ENCODE results near the gene STPG2. TPM values are rescaled to one million over a fixed set of nuclear protein-coding genes. Genes with fewer than 3 reads are reported as not detected.
"Not testable (repeated sequence)": the region's sequence is repeated elsewhere in the genome, so short reads cannot be mapped to it uniquely, and the experiment has no call there.

STPG2 gene
- total RNA-seq, 2 donors from 2014 or later: 0.77 to 1.1 TPM

DNA sequence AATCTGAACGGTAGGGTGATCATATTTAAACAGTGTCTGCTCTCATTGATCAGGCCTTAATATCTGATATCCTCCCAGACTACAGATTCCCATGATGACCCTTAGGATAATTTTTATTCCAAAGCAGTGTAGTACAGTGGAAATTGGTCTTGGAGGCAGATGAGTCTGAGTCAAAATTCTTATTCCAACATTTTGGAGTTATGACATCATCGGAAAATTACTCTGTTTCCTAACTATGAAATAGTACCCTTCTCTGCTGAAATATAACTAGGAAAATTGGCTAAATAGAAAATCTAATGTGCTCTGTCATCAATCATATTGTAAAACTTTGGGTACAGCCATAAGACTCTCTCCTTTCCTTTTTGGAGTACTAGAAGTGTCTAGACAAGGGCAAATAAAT lies 583.3 kb downstream of the STPG2 start:
- TF ChIP-seq, protein P1, sequence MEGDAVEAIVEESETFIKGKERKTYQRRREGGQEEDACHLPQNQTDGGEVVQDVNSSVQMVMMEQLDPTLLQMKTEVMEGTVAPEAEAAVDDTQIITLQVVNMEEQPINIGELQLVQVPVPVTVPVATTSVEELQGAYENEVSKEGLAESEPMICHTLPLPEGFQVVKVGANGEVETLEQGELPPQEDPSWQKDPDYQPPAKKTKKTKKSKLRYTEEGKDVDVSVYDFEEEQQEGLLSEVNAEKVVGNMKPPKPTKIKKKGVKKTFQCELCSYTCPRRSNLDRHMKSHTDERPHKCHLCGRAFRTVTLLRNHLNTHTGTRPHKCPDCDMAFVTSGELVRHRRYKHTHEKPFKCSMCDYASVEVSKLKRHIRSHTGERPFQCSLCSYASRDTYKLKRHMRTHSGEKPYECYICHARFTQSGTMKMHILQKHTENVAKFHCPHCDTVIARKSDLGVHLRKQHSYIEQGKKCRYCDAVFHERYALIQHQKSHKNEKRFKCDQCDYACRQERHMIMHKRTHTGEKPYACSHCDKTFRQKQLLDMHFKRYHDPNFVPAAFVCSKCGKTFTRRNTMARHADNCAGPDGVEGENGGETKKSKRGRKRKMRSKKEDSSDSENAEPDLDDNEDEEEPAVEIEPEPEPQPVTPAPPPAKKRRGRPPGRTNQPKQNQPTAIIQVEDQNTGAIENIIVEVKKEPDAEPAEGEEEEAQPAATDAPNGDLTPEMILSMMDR (IDR thresholded peaks at IDR 0.05): no peak
- TF ChIP-seq POLR2AphosphoS5 (IDR thresholded peaks at IDR 0.05): no peak
- no peak for TF ChIP-seq POLR2A (IDR thresholded peaks at IDR 0.05)
- WGBS: 91% methylated on average over 2 of the region's 2 CpGs
- intact Hi-C loops (cut with DNase I): no loop called here

DNA sequence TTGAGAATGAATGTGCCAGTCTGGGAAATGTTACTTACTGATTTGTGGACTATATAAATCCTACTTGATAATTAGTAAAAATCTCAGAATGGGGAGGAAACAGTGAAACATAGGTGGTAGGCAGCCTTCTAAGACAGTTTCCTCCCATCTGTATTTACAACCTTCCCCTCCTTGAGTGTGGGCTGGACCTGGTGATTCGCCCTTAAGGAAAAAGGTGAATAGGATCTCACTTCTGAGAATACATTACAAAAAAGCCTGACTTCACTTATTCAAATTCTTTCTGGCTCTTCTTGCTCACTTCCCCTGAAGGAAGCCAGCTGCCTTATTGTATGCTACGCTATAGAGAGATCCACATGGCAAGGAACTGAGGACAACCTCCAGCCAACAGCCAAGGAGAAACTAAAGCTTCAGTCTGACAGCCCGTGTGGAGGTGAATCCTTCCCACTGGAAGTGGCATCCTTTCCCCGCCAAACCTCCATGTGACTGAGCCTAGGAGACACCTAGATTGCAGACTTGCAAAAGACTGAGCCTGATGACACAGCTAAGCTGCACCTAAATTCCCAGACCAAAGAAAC lies 585.0 kb downstream of the STPG2 start:
- no peaks in the 10 kb centered on the region for H3K9me3 ChIP-seq
- no peak overlapping the region for H3K27ac ChIP-seq
- DNase-seq (ENCODE audit: low spot score): no peak
- H3K4me3 ChIP-seq: no peak overlapping the region
- TF ChIP-seq, protein P1 (IDR thresholded peaks at IDR 0.05): no peak
- TF ChIP-seq POLR2AphosphoS5 (IDR thresholded peaks at IDR 0.05) (no peak), POLR2A (IDR thresholded peaks at IDR 0.05) (no peak)
- WGBS: 80% methylated on average over 4 of the region's 4 CpGs
- intact Hi-C loops (cut with DNase I): no loop called here
- no peaks in the 10 kb centered on the region for H3K36me3 ChIP-seq
- no peaks in the 10 kb centered on the region for H3K27me3 ChIP-seq (replicated peaks; ENCODE audit: insufficient read depth)
- H3K4me1 ChIP-seq (replicated peaks): no peaks in the 10 kb centered on the region

More for the DNA sequence above, 583.3 kb downstream of the STPG2 start:
- no peak for DNase-seq (ENCODE audit: low spot score)
- no peak overlapping the region for H3K4me3 ChIP-seq
- H3K9me3 ChIP-seq: no peaks in the 10 kb centered on the region
- no peaks in the 10 kb centered on the region for H3K4me1 ChIP-seq (replicated peaks)
- no peak overlapping the region for H3K27ac ChIP-seq
- no peaks in the 10 kb centered on the region for H3K27me3 ChIP-seq (replicated peaks; ENCODE audit: insufficient read depth)
- H3K36me3 ChIP-seq: no peaks in the 10 kb centered on the region

DNA sequence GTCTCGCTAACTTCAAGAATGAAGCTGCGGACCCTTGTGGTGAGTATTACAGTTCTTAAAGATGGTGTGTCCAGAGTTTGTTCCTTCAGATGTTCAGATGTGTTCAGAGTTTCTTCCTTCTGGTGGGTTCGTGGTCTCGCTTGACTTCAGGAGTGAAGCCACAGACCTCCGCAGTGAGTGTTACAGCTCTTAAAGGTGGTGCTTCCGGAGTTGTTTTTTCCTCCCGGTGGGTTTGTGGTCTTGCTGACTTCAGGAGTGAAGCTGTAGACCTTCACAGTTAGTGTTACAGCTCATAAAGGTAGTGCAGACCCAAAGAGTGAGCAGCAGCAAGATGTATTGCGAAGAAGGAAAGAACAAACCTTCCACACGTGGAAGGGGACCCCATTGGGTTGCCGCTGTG lies 592.6 kb downstream of the STPG2 start:
- H3K27ac ChIP-seq; intact Hi-C loops (cut with DNase I); H3K27me3 ChIP-seq (replicated peaks; ENCODE audit: insufficient read depth); H3K36me3 ChIP-seq; H3K9me3 ChIP-seq; DNase-seq (ENCODE audit: low spot score); H3K4me1 ChIP-seq (replicated peaks); H3K4me3 ChIP-seq: not testable (repeated sequence)
- WGBS: 92% methylated on average over 10 of the region's 10 CpGs

DNA sequence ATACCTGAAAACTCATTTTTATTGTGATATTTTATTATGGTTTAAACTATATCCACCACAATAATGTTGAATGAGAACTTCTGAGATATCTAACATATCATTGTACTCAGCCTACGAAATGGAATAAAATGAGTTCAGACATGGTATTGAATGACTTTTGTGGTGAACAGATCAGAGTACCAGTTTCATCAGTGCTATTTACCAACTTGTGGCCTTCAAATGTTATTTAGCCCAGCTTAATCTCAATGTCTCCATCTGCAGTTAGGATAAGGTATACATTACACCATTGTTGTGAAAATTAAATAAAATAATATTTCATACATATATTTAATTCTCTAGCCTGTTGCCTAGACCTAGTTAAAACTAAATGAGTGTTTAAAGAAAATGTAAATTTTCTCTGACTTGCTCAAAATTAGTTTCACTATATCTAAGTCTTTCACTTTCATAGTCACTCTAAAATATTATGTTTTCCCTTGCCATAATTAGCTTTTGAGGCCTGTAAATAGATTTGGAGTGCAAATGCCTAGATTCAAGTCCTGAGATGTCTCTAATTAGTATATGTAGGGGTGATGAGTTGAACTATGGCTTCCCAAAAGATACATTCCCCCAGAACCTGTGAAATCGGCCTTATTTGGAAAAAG lies 594.2 kb downstream of the STPG2 start:
- no peaks in the 10 kb centered on the region for H3K36me3 ChIP-seq
- no peaks in the 10 kb centered on the region for H3K27me3 ChIP-seq (replicated peaks; ENCODE audit: insufficient read depth)
- intact Hi-C loops (cut with DNase I): no loop called here
- TF ChIP-seq, protein P1 (IDR thresholded peaks at IDR 0.05): no peak
- TF ChIP-seq POLR2A (IDR thresholded peaks at IDR 0.05): no peak
- no peak for TF ChIP-seq POLR2AphosphoS5 (IDR thresholded peaks at IDR 0.05)
- H3K9me3 ChIP-seq: no peaks in the 10 kb centered on the region
- 95% methylated on average over 2 of the region's 2 CpGs for WGBS
- no peak overlapping the region for H3K27ac ChIP-seq
- DNase-seq (ENCODE audit: low spot score): no peak
- no peak overlapping the region for H3K4me3 ChIP-seq
- no peaks in the 10 kb centered on the region for H3K4me1 ChIP-seq (replicated peaks)

DNA sequence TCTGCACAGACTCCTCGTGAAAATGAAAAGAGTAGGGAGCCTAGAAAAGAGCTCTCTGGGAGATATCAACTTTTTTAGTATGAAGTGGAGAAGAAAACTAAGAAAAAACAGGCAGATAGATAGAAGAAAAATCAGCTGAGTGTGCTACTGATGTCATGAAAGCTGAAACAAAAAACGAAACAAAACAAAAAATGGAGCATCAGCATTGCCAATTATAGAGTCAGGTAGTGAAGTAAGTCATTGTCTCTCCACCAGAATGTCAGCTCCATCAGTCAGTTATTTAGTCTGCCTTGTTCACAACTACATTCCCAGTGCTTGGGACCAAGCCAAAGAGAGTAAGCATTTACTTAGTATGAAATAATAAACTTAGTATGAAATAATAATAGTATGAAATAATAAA lies 595.1 kb downstream of the STPG2 start:
- H3K9me3 ChIP-seq: no peaks in the 10 kb centered on the region
- intact Hi-C loops (cut with DNase I): no loop called here
- TF ChIP-seq, protein P1 (IDR thresholded peaks at IDR 0.05): no peak
- TF ChIP-seq POLR2AphosphoS5 (IDR thresholded peaks at IDR 0.05): no peak
- no peak for TF ChIP-seq POLR2A (IDR thresholded peaks at IDR 0.05)
- 71% methylated on average over 2 of the region's 2 CpGs for WGBS
- H3K4me1 ChIP-seq (replicated peaks): no peaks in the 10 kb centered on the region
- no peak overlapping the region for H3K4me3 ChIP-seq
- H3K36me3 ChIP-seq: no peaks in the 10 kb centered on the region
- no peaks in the 10 kb centered on the region for H3K27me3 ChIP-seq (replicated peaks; ENCODE audit: insufficient read depth)
- no peak for DNase-seq (ENCODE audit: low spot score)
- H3K27ac ChIP-seq: no peak overlapping the region

All from prostate gland (tissue), 2 donors.